Measurements from ENCODE around the gene IL17RA.

DNA sequence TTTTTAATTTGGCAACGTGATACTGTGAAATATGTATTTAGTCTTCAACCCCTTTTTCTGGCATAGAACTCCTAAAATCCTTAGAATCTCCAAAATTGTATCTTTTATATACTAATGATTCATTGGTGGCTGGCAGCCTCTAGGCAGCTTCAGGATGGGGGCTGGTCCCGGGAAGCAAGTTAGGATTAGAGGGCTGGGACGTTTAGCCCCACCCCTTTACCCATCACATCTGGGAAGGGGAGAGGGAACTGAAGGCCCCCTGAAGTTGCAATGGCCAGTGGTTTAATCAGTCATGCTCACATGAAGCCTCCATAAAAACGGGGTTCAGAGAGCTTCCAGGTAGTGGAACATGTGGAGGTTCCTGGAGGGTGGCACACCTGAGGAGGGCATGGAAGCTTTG is 7.1 kb downstream of the IL17RA start:
- TF ChIP-seq POLR2AphosphoS5 (IDR thresholded peaks at IDR 0.05) (no peak), CTCF (IDR thresholded peaks at IDR 0.05 in 8 of 11, conservative IDR thresholded peaks at IDR 0.05 in 3 of 11) (no peak)
